ENCODE results near the gene HTR1D. TPM values are rescaled to one million over a fixed set of nuclear protein-coding genes. Genes with fewer than 3 reads are reported as not detected.
"Not testable (repeated sequence)": the region's sequence is repeated elsewhere in the genome, so short reads cannot be mapped to it uniquely, and the experiment has no call there.

HTR1D gene
- total RNA-seq, 4 donors from 2014 or later = not detected

DNA sequence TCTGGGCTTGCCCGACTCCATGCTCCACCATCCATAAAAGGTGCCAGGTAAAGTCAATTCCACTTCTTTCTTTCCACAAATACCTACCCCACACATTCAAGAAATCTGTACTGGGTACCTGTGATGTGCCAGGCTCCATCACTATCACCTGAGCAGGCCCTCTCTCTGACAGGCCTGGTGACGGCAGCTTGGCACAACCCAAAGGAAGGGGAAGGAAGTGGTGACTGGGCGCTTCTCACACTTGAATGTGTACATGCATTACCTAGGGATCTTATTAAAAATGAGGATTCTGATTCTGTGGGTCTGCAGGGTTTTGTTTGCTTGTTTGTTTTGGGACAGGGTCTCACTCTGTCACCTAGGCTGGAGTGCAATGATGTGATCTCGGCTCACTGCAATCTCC is 7.5 kb downstream of the HTR1D start:
- no peaks in the 10 kb centered on the region for H3K4me1 ChIP-seq
- DNase-seq = no peak
- 80 to 83% methylated on average over 4 of the region's 4 CpGs for WGBS, 2 donors
- no peak overlapping the region for H3K4me3 ChIP-seq (replicated peaks in 1 of 3)
- H3K27ac ChIP-seq = no peak overlapping the region
- TF ChIP-seq POLR2A (IDR thresholded peaks at IDR 0.05) = no peak
- TF ChIP-seq, protein P1, sequence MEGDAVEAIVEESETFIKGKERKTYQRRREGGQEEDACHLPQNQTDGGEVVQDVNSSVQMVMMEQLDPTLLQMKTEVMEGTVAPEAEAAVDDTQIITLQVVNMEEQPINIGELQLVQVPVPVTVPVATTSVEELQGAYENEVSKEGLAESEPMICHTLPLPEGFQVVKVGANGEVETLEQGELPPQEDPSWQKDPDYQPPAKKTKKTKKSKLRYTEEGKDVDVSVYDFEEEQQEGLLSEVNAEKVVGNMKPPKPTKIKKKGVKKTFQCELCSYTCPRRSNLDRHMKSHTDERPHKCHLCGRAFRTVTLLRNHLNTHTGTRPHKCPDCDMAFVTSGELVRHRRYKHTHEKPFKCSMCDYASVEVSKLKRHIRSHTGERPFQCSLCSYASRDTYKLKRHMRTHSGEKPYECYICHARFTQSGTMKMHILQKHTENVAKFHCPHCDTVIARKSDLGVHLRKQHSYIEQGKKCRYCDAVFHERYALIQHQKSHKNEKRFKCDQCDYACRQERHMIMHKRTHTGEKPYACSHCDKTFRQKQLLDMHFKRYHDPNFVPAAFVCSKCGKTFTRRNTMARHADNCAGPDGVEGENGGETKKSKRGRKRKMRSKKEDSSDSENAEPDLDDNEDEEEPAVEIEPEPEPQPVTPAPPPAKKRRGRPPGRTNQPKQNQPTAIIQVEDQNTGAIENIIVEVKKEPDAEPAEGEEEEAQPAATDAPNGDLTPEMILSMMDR (IDR thresholded peaks at IDR 0.05) = no peak
- no peaks in the 10 kb centered on the region for H3K27me3 ChIP-seq
- no peaks in the 10 kb centered on the region for H3K36me3 ChIP-seq
- H3K9me3 ChIP-seq = no peaks in the 10 kb centered on the region
- intact Hi-C loops (cut with DNase I) = no loop called here

DNA sequence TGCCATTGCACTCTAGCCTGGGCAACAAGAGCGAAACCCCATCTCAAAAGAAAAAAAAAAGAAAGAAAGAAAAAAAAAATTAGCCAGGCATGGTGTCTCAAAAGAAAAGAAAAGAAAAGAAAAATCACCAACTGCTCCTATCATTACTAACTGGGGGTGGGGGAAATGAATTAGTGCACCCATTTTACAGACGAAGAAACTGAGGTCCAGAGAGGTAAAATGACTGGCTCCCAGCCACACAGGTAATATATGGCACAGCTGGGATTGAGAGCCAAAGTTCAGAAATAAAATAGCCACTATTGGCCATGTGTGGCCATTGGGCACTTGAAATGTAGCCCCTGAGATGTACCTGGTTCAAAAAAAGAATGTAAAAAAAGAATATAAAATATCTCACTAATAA is 8.8 kb downstream of the HTR1D start:
- no peak for DNase-seq
- intact Hi-C loops (cut with DNase I) = no loop called here
- no peak overlapping the region for H3K4me3 ChIP-seq (replicated peaks in 1 of 3)

DNA sequence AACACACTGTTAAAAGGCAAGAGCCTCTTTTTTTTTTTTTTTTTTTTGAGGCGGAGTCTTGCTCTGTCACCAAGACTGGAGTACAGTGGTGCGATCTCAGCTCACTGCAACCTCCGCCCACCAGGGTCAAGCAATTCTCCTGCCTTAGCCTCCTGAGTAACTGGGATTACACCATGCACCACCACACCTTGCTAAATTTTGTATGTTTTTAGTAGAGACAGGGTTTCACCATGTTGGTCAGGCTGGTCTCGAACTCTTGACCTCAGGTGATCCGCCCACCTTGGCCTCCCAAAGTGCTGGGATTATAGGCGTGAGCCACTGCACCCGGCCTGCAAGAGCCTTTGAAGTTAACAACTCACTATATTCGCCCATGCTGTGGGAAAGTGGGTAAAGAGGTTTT is 9.6 kb downstream of the HTR1D start:
- H3K4me3 ChIP-seq (replicated peaks in 1 of 3); H3K4me1 ChIP-seq; DNase-seq; H3K9me3 ChIP-seq; H3K27ac ChIP-seq; H3K36me3 ChIP-seq; intact Hi-C loops (cut with DNase I); H3K27me3 ChIP-seq: not testable (repeated sequence)
- WGBS, 2 donors = 95 to 97% methylated on average over 8 of the region's 8 CpGs

More for the DNA sequence above, 8.8 kb downstream of the HTR1D start:
- no peak for TF ChIP-seq POLR2A (IDR thresholded peaks at IDR 0.05)
- TF ChIP-seq, protein P1 (IDR thresholded peaks at IDR 0.05) = no peak
- Histone ChIP-seq H3K9me3 (no peaks in the 10 kb centered on the region), H3K27ac (no peak overlapping the region), H3K27me3 (no peaks in the 10 kb centered on the region), H3K4me1 (no peaks in the 10 kb centered on the region), H3K36me3 (no peaks in the 10 kb centered on the region)
- 93% methylated on average over 2 of the region's 2 CpGs for WGBS, 2 donors

DNA sequence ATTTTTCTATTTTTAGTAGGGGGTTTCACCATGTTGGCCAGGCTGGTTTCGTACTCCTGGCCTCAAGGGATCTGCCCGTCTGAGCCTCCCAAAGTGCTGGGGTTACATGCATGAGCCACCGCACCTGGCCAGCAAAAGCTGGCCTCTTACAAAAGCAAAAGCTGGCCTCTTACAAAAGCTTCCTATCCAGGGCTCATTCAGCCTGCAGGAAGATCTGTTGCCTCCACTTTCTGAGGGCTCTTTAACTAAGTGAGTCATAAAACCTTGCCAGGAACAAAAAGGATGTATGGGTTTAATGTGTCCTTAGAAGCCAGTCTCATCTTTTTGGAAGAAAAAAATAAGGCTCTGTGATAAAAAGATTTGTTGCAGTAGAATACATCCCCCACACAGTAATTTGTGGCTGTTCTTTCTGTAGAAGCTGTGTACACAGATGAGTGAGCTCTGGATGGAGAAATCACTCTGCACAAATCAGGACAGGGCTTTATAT is 15.0 kb downstream of the HTR1D start:
- intact Hi-C loops (cut with DNase I) = no loop called here
- no peak for DNase-seq
- Histone ChIP-seq H3K9me3 (no peaks in the 10 kb centered on the region), H3K4me1 (no peaks in the 10 kb centered on the region), H3K36me3 (no peaks in the 10 kb centered on the region), H3K4me3 (replicated peaks in 1 of 3) (no peak overlapping the region), H3K27me3 (no peaks in the 10 kb centered on the region), H3K27ac (no peak overlapping the region)
- WGBS, 2 donors = 39 to 49% methylated on average over 3 of the region's 3 CpGs
- TF ChIP-seq, protein P1 (IDR thresholded peaks at IDR 0.05) = no peak

DNA sequence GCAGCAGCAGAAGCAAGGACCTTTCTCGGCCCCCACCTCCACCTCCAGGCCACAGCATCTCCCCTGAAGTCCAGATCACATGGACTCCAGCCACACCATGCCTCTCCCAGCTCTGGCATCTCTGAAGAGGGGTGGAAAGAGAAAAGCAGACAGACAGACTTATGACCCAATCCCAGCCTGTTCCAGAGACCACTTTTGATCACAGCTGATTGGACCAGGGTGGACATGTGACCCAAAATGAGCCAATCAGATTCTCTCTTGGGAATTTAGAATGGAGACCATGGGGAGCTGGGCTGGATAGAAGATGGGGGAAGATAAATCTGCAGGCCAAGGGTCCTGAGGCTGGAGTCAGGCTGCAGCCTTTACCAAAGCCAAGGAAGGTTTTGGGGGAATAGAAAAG is 16.4 kb downstream of the HTR1D start:
- H3K36me3 ChIP-seq = no peaks in the 10 kb centered on the region
- no peaks in the 10 kb centered on the region for H3K4me1 ChIP-seq
- no peaks in the 10 kb centered on the region for H3K9me3 ChIP-seq
- TF ChIP-seq, protein P1 (IDR thresholded peaks at IDR 0.05) = no peak
- TF ChIP-seq POLR2A (IDR thresholded peaks at IDR 0.05) = no peak
- 75 to 91% methylated on average over 1 of the region's 1 CpG for WGBS, 2 donors
- H3K27ac ChIP-seq = no peak overlapping the region
- H3K27me3 ChIP-seq = no peaks in the 10 kb centered on the region
- no peak for DNase-seq
- intact Hi-C loops (cut with DNase I) = no loop called here
- no peak overlapping the region for H3K4me3 ChIP-seq (replicated peaks in 1 of 3)

DNA sequence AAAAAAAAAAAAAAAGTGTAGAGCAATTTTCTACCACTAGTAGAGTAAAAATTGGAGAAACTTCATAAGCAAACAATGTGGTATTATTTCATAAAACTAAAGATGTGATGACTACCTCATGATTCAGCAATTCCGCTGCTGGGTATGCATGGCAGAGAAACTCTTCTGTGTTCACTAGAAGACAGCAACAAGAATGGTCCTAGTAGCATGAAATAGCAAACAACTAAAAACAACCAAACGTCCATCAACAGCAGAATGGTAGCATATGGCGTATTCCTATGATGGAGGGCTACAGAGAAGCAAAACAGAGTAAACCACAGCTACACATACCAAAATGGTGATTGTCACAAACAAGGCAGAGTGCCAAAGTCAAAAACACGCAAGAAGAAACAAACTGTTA is 18.9 kb downstream of the HTR1D start:
- intact Hi-C loops (cut with DNase I) = no loop called here
- no peak overlapping the region for H3K4me3 ChIP-seq (replicated peaks in 1 of 3)
- no peaks in the 10 kb centered on the region for H3K27me3 ChIP-seq
- no peaks in the 10 kb centered on the region for H3K9me3 ChIP-seq
- TF ChIP-seq POLR2A (IDR thresholded peaks at IDR 0.05) = no peak
- TF ChIP-seq, protein P1 (IDR thresholded peaks at IDR 0.05) = no peak
- no peak overlapping the region for H3K27ac ChIP-seq
- H3K4me1 ChIP-seq = no peaks in the 10 kb centered on the region
- WGBS, 2 donors = 86 to 87% methylated on average over 4 of the region's 4 CpGs
- DNase-seq = no peak
- no peaks in the 10 kb centered on the region for H3K36me3 ChIP-seq

Data from thyroid gland (tissue), 4 donors.